Choroid plexus epithelial cell (primary cell): ENCODE data around the gene IGFBP2.

ENCODE experiments used
- DNase-seq: peaks from one replicate; pipeline ENCODE4 v3.0.0-alpha.2; 2010; ENCODE audit warnings: low read depth
- H3K4me3 ChIP-seq: 2 replicates; pipeline ENCODE4 v1.5.1; 2011; ENCODE audit warnings: low read depth, mild to moderate bottlenecking, control low read depth, low read length, moderate library complexity
- TF ChIP-seq, protein P1 (sequence below): conservative IDR thresholded peaks from 2 replicates; pipeline ENCODE4 v1.5.1; 2011; ENCODE audit warnings: low read depth, mild to moderate bottlenecking, control low read depth, inconsistent platforms, low read length, moderate library complexity

The IGFBP2 gene

DNA sequence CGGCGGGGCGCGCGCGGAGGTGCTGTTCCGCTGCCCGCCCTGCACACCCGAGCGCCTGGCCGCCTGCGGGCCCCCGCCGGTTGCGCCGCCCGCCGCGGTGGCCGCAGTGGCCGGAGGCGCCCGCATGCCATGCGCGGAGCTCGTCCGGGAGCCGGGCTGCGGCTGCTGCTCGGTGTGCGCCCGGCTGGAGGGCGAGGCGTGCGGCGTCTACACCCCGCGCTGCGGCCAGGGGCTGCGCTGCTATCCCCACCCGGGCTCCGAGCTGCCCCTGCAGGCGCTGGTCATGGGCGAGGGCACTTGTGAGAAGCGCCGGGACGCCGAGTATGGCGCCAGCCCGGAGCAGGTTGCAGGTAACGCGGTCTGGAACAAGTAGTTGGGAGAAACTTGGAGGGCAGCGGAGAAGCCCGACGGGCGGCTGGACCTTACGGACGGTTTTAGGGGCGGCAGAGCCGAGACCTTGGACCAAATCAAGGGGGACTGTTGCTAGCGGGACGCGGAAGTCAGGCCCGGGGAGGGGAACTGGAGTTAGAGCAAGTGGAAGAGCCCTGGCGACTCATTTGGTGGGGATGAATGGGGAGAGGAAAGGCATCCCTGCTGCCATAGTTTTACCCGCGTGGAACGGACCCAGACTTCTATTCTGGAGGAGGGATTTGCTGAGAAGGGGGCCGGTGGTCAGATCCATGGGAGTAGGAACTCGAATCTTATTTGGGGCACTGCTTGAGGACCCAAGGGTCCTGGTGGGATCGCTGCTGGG lies 573 bp downstream of the IGFBP2 start:
- no peak for DNase-seq
- TF ChIP-seq, protein P1, sequence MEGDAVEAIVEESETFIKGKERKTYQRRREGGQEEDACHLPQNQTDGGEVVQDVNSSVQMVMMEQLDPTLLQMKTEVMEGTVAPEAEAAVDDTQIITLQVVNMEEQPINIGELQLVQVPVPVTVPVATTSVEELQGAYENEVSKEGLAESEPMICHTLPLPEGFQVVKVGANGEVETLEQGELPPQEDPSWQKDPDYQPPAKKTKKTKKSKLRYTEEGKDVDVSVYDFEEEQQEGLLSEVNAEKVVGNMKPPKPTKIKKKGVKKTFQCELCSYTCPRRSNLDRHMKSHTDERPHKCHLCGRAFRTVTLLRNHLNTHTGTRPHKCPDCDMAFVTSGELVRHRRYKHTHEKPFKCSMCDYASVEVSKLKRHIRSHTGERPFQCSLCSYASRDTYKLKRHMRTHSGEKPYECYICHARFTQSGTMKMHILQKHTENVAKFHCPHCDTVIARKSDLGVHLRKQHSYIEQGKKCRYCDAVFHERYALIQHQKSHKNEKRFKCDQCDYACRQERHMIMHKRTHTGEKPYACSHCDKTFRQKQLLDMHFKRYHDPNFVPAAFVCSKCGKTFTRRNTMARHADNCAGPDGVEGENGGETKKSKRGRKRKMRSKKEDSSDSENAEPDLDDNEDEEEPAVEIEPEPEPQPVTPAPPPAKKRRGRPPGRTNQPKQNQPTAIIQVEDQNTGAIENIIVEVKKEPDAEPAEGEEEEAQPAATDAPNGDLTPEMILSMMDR, result no peak
- H3K4me3 ChIP-seq, result peak overlapping the region; percentile 66

DNA sequence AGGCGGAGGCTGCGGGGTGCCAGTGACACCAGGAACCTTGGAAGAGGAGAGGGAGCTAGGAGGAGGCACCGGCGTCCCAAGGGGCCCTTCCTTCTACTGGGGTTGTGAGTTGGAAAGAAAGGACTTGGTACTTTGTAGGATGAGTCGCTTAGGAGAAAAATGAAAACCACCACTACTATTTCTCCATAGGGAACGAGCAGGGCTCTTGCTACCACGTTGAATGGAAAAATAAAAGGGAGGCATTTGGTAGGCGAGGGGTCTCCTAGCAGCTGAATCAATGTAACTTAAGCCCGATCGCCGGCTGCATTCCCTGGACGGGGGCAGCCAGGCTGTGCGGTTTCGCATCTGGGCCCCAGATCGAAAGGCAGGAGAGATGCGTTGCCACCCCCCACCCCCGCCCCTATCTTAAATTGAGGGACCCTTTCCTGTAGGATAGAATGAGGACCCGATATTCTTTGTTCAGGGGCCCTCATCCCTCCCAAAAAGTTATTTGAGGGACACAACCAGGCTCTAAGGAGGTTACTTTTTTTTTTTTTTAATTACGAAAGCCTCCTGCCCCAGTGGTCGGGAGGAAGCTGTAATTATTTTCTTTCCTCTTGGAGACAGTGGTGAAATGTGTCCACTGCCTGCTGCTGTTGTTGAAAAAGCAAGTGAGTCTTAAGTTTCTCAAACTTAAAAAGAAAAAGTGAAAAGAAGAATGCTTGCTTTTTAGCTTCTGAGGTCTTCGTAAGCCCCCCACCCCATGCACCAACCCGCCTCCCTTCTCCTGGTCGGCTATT lies 1.3 kb downstream of the IGFBP2 start:
- TF ChIP-seq, protein P1, result no peak
- H3K4me3 ChIP-seq, result peak overlapping the region; percentile 66
- peak; percentile 63 for DNase-seq

DNA sequence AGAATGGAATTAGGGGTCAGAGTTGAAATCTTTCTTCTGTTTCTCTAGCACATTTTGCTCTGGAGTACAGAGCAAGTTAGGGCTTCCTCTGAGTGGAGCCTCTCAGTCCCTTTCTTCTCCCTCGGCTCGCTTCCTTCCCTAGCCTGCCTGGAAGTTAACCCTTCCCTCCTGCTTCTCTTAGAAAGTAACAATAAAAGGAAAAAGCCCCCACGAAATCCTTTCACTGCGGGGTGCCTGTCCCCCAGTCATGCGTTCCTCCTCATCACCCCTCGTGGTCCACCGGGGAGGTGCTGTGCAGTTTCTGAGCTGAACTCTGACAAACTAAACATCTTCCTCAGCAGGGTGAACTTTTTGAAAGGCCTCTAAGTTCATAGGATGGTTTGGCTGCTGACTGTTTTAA lies 2.0 kb downstream of the IGFBP2 start:
- DNase-seq, result peak; percentile 60
- TF ChIP-seq, protein P1, result peak; percentile 15

DNA sequence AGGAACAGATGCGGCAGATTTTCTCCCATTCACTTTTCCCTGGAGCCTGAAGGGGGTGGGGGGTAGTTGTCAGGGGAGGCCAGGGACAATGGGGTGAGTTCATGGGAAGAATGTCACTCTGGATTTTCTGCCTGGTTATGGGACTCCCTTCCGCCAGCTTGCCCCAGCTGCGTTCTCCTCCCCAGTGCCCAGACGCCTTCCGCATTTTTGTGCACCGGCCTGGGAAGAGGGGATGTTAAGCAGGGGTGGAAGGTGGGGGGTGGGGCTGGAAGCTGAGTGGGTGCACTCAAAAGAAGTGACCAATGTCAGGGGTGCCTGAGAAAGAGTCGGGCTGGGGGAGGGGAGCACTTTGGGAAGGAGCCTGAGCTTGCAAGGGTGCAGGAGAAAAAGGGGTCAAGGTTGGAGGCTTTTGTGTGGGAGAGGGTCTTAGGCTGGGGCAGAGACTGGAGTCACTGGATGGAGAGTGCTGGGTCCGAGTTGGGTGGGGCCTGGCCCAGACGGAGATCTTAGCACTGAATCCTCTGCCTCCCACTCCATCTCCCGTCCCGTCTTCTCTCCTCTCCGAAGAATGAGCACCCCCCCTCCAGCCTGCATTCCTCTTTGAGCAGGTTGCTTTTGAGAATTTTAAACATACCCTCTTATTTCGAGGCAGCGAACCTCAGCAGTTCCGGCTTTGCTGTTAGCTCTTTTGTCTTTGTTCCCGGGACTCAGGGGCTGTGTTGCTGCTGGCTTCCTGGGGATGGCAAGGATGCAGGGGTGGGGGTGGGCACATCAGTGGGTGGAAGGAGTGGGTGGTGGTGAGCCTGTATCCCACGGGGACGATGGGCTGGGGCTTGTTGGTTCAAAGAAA lies 2.7 kb downstream of the IGFBP2 start:
- H3K4me3 ChIP-seq, result peak overlapping the region; percentile 66
- no peak for DNase-seq
- TF ChIP-seq, protein P1, result no peak

More for the DNA sequence above, 2.0 kb downstream of the IGFBP2 start:
- peak overlapping the region; percentile 66 for H3K4me3 ChIP-seq

DNA sequence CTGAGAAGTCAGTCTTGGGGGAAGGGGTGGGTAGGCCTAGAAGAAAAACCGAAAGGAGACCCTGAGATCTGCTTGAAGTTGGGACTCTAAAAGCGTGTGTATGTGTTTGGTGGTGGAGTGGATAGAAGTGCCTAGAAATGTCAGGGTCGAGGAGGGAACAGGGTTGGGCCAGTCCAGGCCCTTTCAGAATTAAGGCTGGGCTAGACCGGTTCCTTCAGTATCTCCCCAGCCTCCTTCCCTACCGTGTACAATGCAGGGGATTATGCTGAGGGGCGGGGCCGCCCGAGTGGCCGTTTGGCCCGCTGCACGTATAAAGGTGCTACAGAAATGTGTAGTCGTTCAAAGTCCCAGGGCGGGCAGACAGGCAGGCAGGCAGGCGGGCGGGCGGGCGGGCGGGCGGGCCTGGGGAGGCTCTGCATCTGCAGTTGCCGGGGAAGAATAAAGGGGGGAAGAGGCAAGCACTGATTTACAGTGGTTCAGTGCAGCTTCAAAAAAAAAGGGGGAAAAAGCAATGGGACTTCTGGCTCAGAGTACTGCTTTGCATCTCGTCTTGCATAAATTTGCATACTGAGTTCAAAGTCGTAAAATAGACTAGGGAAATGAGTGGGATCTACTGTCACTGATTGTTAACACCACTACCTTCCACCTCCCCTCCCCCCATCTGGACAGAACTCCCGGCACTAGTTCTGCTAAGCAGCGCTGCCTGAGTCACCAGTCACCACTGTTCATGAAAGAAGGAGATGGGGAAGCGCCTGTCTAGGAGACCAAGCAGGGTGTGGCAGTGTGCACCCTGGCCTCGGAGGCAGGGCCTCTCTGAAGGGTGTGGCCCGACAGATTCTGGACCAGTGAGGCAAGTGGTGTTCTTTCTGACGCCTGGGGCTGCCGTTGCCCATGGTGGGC lies 3.6 kb downstream of the IGFBP2 start:
- TF ChIP-seq, protein P1, result no peak
- peak overlapping the region; percentile 66 for H3K4me3 ChIP-seq
- DNase-seq, result peak; percentile 63

DNA sequence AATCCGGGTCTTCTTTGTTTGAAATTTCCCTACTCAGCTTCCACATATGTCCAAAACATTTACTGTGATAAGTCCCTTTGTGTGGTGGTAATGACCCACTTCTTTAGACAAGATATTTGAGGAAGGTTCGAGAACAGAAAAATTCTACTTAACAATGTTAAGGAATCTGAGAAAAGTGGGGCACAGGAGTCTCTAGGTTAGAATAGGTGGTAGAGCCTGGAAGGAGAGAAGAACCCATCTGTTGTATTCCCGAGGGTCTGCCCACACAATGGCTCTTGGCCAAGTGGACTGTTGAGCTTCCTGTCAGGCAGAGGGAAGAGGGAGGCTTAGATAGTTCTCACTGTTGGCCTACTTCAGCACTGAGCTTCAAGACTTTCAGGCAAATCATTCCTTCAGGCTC lies 4.3 kb downstream of the IGFBP2 start:
- H3K4me3 ChIP-seq, result no peak overlapping the region
- TF ChIP-seq, protein P1, result no peak
- DNase-seq, result no peak
